GM12878 (cell line): ENCODE measurements around the gene SMOC2. TPM values are rescaled to one million over a fixed set of nuclear protein-coding genes. Genes with fewer than 3 reads are reported as not detected.

Experiments used
- ATAC-seq: fragments of 200-7000 bp; cut with Tn5 transposase; 3 replicates; pipeline ENCODE4 v1.9.1; 2020; ENCODE audit warnings: mild to moderate bottlenecking, moderate library complexity
- BruUV-seq: library from RNA; stranded (reverse); fragments of 400-500 nt; replicated peaks from 2 replicates; lab custom pipeline; 2021; lab: Mats Ljungman, UMichigan
- CTCF ChIA-PET: fragments of 300-600 bp; sonication (Branson Sonifier 250); formaldehyde crosslinking; extraction: SDS; loops from one replicate; lab custom pipeline; 2021; ENCODE audit warnings: inconsistent platforms; lab: Yijun Ruan, JAX
- POLR2A ChIA-PET: fragments of 350-600 bp; formaldehyde crosslinking; extraction: SDS; loops from one replicate; lab custom pipeline; 2021; ENCODE audit warnings: inconsistent platforms; lab: Charles Lee
- RAD21 ChIA-PET: fragments of 300-600 bp; sonication (Branson Sonifier 250); formaldehyde crosslinking; loops from one replicate; lab custom pipeline; 2023; ENCODE audit warnings: antibody characterized with exemption; ENCODE audit not compliant: unreplicated experiment; lab: Charles Lee
- SMC1A ChIA-PET: fragments of 300-600 bp; sonication (Branson Sonifier 250); formaldehyde crosslinking; loops from one replicate; lab custom pipeline; 2023; ENCODE audit not compliant: unreplicated experiment, uncharacterized antibody; lab: Charles Lee
- DNase-seq: peaks from one replicate; pipeline ENCODE4 v3.0.0-alpha.2; 2011; ENCODE audit warnings: low read depth, low spot score
- FAIRE-seq: peaks from 3 replicates; lab custom pipeline; 2011; peaks lifted over from hg19 to GRCh38; lab: Jason Lieb, UNC
- H2AFZ ChIP-seq: 2 replicates; pipeline ENCODE4 v1.6.0; 2011; ENCODE audit warnings: low read depth, low read length, control low read depth; ENCODE audit not compliant: control insufficient read depth
- H3K27ac ChIP-seq: 2 replicates; pipeline ENCODE4 v1.5.1; 2011; ENCODE audit warnings: control low read depth; ENCODE audit not compliant: control insufficient read depth, insufficient read depth
- H3K27me3 ChIP-seq, 2 experiments: replicated peaks in 1 of 2; 2 replicates each; pipeline versions ENCODE4 v1.6.0 to v1.6.1; 2011; ENCODE audit warnings: low read length in 1 of 2; ENCODE audit not compliant: control insufficient read depth in 2 of 2, insufficient read depth in 2 of 2
- H3K36me3 ChIP-seq, 2 experiments: 2 replicates each; pipeline ENCODE4 v1.5.1; 2011; ENCODE audit warnings: low read length in 1 of 2; ENCODE audit not compliant: control insufficient read depth in 2 of 2, insufficient read depth in 2 of 2
- H3K4me1 ChIP-seq: 2 replicates; pipeline ENCODE4 v1.6.1; 2011; ENCODE audit warnings: mild to moderate bottlenecking, low read length, moderate library complexity, mixed read lengths; ENCODE audit not compliant: control insufficient read depth, insufficient read depth
- H3K4me2 ChIP-seq: 2 replicates; pipeline ENCODE4 v1.6.0; 2011; ENCODE audit warnings: control low read depth; ENCODE audit not compliant: control insufficient read depth, insufficient read depth
- H3K4me3 ChIP-seq: fragments of 200-600 bp; sonication (generic); 2 replicates; pipeline ENCODE4 v1.5.1; 2016
- H3K79me2 ChIP-seq: 2 replicates; pipeline ENCODE4 v1.6.0; 2011; ENCODE audit warnings: low read length; ENCODE audit not compliant: control insufficient read depth, insufficient read depth
- H3K9ac ChIP-seq: 2 replicates; pipeline ENCODE4 v1.8.0; 2011; ENCODE audit warnings: low read length, control low read depth, mixed read lengths; ENCODE audit not compliant: control insufficient read depth, insufficient read depth
- H3K9me3 ChIP-seq: replicated peaks from 3 replicates; pipeline ENCODE4 v1.5.1; 2011; ENCODE audit warnings: mild to moderate bottlenecking, low read length; ENCODE audit not compliant: control insufficient read depth, insufficient read depth
- H4K20me1 ChIP-seq: 2 replicates; pipeline ENCODE4 v1.6.0; 2011; ENCODE audit not compliant: control insufficient read depth, insufficient read depth
- ASH2L ChIP-seq: fragments of 300-600, 200-600 bp; sonication (generic); IDR thresholded peaks from 2 replicates; pipeline ENCODE4 v1.6.1; 2017; ENCODE audit warnings: low read depth, mild to moderate bottlenecking, borderline replicate concordance
- BHLHE40 ChIP-seq, 2 experiments: fragments of 450-650 bp in 1 of 2; IDR thresholded peaks; 2 replicates each; pipeline ENCODE4 v1.6.1; 2011 to 2017; ENCODE audit warnings: low read depth in 2 of 2, borderline replicate concordance in 1 of 2, improper control_type of control experiment in 1 of 2, low read length in 1 of 2, mild to moderate bottlenecking in 1 of 2
- CBX5 ChIP-seq: sonication (generic); IDR thresholded peaks from 2 replicates; pipeline ENCODE4 v1.6.1; 2016; ENCODE audit warnings: low read depth, moderate library complexity, mild to moderate bottlenecking, inconsistent platforms
- EED ChIP-seq: sonication (generic); IDR thresholded peaks from 2 replicates; pipeline ENCODE4 v1.6.1; 2016; ENCODE audit warnings: antibody characterized with exemption, low read depth
- EZH2 ChIP-seq: IDR thresholded peaks from 2 replicates; pipeline ENCODE4 v1.6.1; 2012; ENCODE audit warnings: low read depth, mild to moderate bottlenecking, control low read depth, inconsistent platforms, low read length, borderline replicate concordance; ENCODE audit not compliant: control insufficient read depth
- HCFC1 ChIP-seq: fragments of 150-350 bp; IDR thresholded peaks from 2 replicates; pipeline ENCODE4 v1.6.1; 2014; ENCODE audit warnings: low read length
- KDM1A ChIP-seq: fragments of 200-600 bp; sonication (generic); IDR thresholded peaks from 2 replicates; pipeline ENCODE4 v1.6.1; 2016; ENCODE audit warnings: borderline replicate concordance
- MYC ChIP-seq: IDR thresholded peaks from 2 replicates; pipeline ENCODE4 v1.6.1; 2011; ENCODE audit warnings: mild to moderate bottlenecking, low read length, moderate library complexity, inconsistent platforms; ENCODE audit not compliant: insufficient read depth, insufficient replicate concordance, insufficient read length, severe bottlenecking
- PRDM15 ChIP-seq: fragments of 450-650 bp; formaldehyde crosslinking; IDR thresholded peaks from 2 replicates; pipeline ENCODE4 v1.4.0; 2020; ENCODE audit warnings: mild to moderate bottlenecking, moderate library complexity
- SMC3 ChIP-seq: IDR thresholded peaks from 2 replicates; pipeline ENCODE4 v1.6.1; 2011; ENCODE audit warnings: low read length, improper control_type of control experiment, borderline replicate concordance
- SUZ12 ChIP-seq: fragments of 200-600 bp; sonication (generic); IDR thresholded peaks from one replicate; pipeline ENCODE4 v1.6.1; 2018; ENCODE audit warnings: antibody characterized with exemption, mild to moderate bottlenecking; ENCODE audit not compliant: unreplicated experiment
- ZNF217 ChIP-seq: fragments of 450-650 bp; IDR thresholded peaks from 2 replicates; pipeline ENCODE4 v1.6.1; 2017; ENCODE audit warnings: antibody characterized with exemption, mild to moderate bottlenecking
- ZNF274 ChIP-seq: IDR thresholded peaks from one replicate; pipeline ENCODE4 v1.8.0; 2011; ENCODE audit not compliant: insufficient read length, insufficient read depth
- ZSCAN29 ChIP-seq: fragments of 450-650 bp; IDR thresholded peaks from 2 replicates; pipeline ENCODE4 v1.6.1; 2017; ENCODE audit warnings: mild to moderate bottlenecking, moderate library complexity
- WGBS: methylation state at CpG from one replicate; pipeline ENCODE4 v1.1.6; 2016; ENCODE audit warnings: low lambda C conversion rate; ENCODE audit not compliant: insufficient replicate concordance, insufficient coverage; ENCODE audit errors: missing lambda C conversion rate; 5-methylcytosine and 5-hydroxymethylcytosine counted together
- in situ Hi-C: fragments of 300-500 bp; cut with MboI; formaldehyde crosslinking; loops from 9 replicates; pipeline ENCODE4 v1.14.3; 2018; ENCODE audit warnings: mixed read lengths
- intact Hi-C: fragments of 100-400 bp; cut with micrococcal nuclease; formaldehyde crosslinking; loops from one replicate; pipeline ENCODE4 v1.14.2; 2022; ENCODE audit not compliant: unreplicated experiment
- polyA plus RNA-seq, 11 experiments: library from polyadenylated mRNA; depleted of rRNA in 4 of 11; unstranded in 6 of 11; stranded (reverse) in 5 of 11; fragments of >200 nt; fragmentation: Nextera tagmentation in 4 of 11; fragmentation: Illumina TruSeq in 1 of 11; extraction: Ambion mirVana in 4 of 11; extraction: Trizol in 1 of 11; gene quantifications; 1 replicate in 1 of 11; 2 replicates in 10 of 11; pipeline versions ENCODE4 v1.2.1 to v1.2.3, GENCODE V29; 2011 to 2016; ENCODE audit warnings: inconsistent platforms in 2 of 11, missing spikeins in 2 of 11, low read depth in 1 of 11
- total RNA-seq, 4 experiments: library from RNA; depleted of rRNA in 3 of 4; stranded (reverse); fragments of >200 nt in 3 of 4; fragmentation: Illumina TruSeq in 1 of 4; extraction: Trizol in 1 of 4; gene quantifications; 2 replicates each; pipeline versions ENCODE4 v1.2.1 to v1.2.3, GENCODE V29; 2013 to 2021
- TF ChIP-seq, protein P1 (sequence below): fragments of 450-650 bp; formaldehyde crosslinking; IDR thresholded peaks from 2 replicates; pipeline ENCODE4 v1.5.0; 2022; ENCODE audit warnings: mild to moderate bottlenecking, missing genetic modification characterization
- TF ChIP-seq, protein P2 (sequence below): fragments of 450-650 bp; IDR thresholded peaks from 2 replicates; pipeline ENCODE4 v1.6.1; 2017; ENCODE audit warnings: mild to moderate bottlenecking

SMOC2 gene
- total and polyA plus RNA-seq, 10 of the 15 experiments (the other 5 are each of a cell fraction or from before 2014, with no cell fraction given): 0.10 to 0.12 TPM; not detected in 8

DNA sequence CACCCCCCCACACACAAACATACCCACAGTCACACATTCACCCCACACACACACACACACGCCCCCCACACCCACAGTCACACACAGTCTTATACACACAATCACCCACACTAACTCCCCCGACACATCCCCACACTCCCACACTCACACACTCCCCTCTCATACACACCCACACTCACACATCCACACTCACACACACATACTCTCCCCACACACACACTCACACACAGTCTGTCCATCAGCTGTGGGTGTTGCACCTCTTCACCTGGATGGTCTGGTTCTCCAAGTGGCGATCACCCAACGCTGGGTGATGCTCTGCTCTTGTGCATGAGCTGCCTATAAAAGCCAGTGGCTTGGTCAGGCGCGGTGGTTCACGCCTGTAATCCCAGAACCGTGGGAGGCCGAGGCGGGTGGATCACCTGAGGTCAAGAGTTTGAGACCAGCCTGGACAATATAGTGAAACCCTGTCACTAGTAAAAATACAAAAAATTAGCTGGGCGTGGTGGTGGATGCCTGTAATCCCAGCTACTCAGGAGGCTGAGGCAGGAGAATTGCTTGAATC, 158.9 kb downstream of the SMOC2 start:
- Histone ChIP-seq H3K27me3 (no peaks in the 10 kb centered on the region), H3K4me2 (no peak overlapping the region), H3K9me3 (no peaks in the 10 kb centered on the region; the same call in 2 of the 3 replicates), H4K20me1 (no peaks in the 10 kb centered on the region), H3K27ac (no peak overlapping the region), H3K4me3 (no peak overlapping the region), H3K79me2 (no peaks in the 10 kb centered on the region), H3K4me1 (no peaks in the 10 kb centered on the region), H3K36me3 (no peaks in the 10 kb centered on the region), H3K9ac (no peak overlapping the region), H2AFZ (no peak overlapping the region)
- in situ Hi-C loops (no loop called here), intact Hi-C loops (no loop called here)
- no peak for DNase-seq
- ChIA-PET POLR2A (no interaction called here), SMC1A (no interaction called here), CTCF (no interaction called here), RAD21 (no interaction called here)
- no TSS peak for BruUV-seq
- 47% methylated on average over 11 of the region's 11 CpGs for WGBS
- FAIRE-seq: no peak
- ATAC-seq: no peak
- no peak for TF ChIP-seq ASH2L
- no peak for TF ChIP-seq ZNF274
- no peak for TF ChIP-seq ZNF217
- TF ChIP-seq HCFC1: no peak
- no peak for TF ChIP-seq SMC3
- no peak for TF ChIP-seq MYC
- TF ChIP-seq EZH2: no peak
- TF ChIP-seq, protein P1, sequence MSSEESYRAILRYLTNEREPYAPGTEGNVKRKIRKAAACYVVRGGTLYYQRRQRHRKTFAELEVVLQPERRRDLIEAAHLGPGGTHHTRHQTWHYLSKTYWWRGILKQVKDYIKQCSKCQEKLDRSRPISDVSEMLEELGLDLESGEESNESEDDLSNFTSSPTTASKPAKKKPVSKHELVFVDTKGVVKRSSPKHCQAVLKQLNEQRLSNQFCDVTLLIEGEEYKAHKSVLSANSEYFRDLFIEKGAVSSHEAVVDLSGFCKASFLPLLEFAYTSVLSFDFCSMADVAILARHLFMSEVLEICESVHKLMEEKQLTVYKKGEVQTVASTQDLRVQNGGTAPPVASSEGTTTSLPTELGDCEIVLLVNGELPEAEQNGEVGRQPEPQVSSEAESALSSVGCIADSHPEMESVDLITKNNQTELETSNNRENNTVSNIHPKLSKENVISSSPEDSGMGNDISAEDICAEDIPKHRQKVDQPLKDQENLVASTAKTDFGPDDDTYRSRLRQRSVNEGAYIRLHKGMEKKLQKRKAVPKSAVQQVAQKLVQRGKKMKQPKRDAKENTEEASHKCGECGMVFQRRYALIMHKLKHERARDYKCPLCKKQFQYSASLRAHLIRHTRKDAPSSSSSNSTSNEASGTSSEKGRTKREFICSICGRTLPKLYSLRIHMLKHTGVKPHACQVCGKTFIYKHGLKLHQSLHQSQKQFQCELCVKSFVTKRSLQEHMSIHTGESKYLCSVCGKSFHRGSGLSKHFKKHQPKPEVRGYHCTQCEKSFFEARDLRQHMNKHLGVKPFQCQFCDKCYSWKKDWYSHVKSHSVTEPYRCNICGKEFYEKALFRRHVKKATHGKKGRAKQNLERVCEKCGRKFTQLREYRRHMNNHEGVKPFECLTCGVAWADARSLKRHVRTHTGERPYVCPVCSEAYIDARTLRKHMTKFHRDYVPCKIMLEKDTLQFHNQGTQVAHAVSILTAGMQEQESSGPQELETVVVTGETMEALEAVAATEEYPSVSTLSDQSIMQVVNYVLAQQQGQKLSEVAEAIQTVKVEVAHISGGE: no peak
- no peak for TF ChIP-seq ZSCAN29
- TF ChIP-seq BHLHE40 (IDR thresholded peaks at IDR 0.05; ENCODE audit: borderline replicate concordance in 1 of 2, low read depth in 2 of 2, low read length in 1 of 2): no peak
- TF ChIP-seq, protein P2, sequence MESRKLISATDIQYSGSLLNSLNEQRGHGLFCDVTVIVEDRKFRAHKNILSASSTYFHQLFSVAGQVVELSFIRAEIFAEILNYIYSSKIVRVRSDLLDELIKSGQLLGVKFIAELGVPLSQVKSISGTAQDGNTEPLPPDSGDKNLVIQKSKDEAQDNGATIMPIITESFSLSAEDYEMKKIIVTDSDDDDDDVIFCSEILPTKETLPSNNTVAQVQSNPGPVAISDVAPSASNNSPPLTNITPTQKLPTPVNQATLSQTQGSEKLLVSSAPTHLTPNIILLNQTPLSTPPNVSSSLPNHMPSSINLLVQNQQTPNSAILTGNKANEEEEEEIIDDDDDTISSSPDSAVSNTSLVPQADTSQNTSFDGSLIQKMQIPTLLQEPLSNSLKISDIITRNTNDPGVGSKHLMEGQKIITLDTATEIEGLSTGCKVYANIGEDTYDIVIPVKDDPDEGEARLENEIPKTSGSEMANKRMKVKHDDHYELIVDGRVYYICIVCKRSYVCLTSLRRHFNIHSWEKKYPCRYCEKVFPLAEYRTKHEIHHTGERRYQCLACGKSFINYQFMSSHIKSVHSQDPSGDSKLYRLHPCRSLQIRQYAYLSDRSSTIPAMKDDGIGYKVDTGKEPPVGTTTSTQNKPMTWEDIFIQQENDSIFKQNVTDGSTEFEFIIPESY: no peak
- no peak for TF ChIP-seq KDM1A
- no peak for TF ChIP-seq SUZ12
- TF ChIP-seq PRDM15 (CRISPR knock-in tag): no peak
- no peak for TF ChIP-seq CBX5
- TF ChIP-seq EED: no peak
